PC-9 (cell line): ENCODE data around the gene NEDD9. TPM values are rescaled to one million over a fixed set of nuclear protein-coding genes. Genes with fewer than 3 reads are reported as not detected.

Experiments used
- BruUV-seq: library from RNA; stranded (reverse); fragments of 400-500 nt; replicated peaks from 2 replicates; lab custom pipeline; 2021; lab: Mats Ljungman, UMichigan
- CTCF ChIA-PET: fragments of 300-600 bp; sonication (Branson Sonifier 250); formaldehyde crosslinking; loops from one replicate; lab custom pipeline; 2022; ENCODE audit warnings: antibody characterized with exemption; lab: Charles Lee
- POLR2A ChIA-PET: fragments of 300-600 bp; sonication (Branson Sonifier 250); formaldehyde crosslinking; loops from one replicate; lab custom pipeline; 2022; ENCODE audit warnings: antibody characterized with exemption; ENCODE audit not compliant: unreplicated experiment; lab: Charles Lee
- DNase-seq, 2 experiments: peaks; one replicate each; pipeline versions ENCODE4 v3.0.0 to v3.0.0-alpha.2; 2015 to 2022; ENCODE audit warnings: mixed read lengths in 1 of 2
- H2AFZ ChIP-seq: fragments of 200-600 bp; sonication (generic); 2 replicates; pipeline ENCODE4 v1.8.1; 2017; ENCODE audit warnings: antibody characterized with exemption
- H3F3A ChIP-seq: fragments of 200-600 bp; sonication (generic); 2 replicates; pipeline ENCODE4 v1.8.1; 2017; ENCODE audit warnings: antibody characterized with exemption, mild to moderate bottlenecking, low read depth; ENCODE audit not compliant: insufficient read depth
- H3K27ac ChIP-seq: fragments of 200-600 bp; sonication (generic); 2 replicates; pipeline ENCODE4 v1.6.1; 2016; ENCODE audit warnings: mixed run types
- H3K27me3 ChIP-seq: fragments of 200-600 bp; sonication (generic); 2 replicates; pipeline ENCODE4 v1.6.1; 2016; ENCODE audit warnings: low read depth, mixed run types; ENCODE audit not compliant: insufficient read depth
- H3K36me3 ChIP-seq: fragments of 200-600 bp; sonication (generic); 2 replicates; pipeline ENCODE4 v1.6.1; 2016; ENCODE audit warnings: low read depth, mixed run types
- H3K4me1 ChIP-seq: fragments of 200-600 bp; sonication (generic); replicated peaks from 2 replicates; pipeline ENCODE4 v1.6.1; 2016; ENCODE audit warnings: mixed run types; ENCODE audit not compliant: insufficient read depth
- H3K4me2 ChIP-seq: fragments of 200-600 bp; sonication (generic); 2 replicates; pipeline ENCODE4 v1.6.1; 2017; ENCODE audit warnings: mixed run types
- H3K4me3 ChIP-seq: fragments of 200-600 bp; sonication (generic); 2 replicates; pipeline ENCODE4 v1.6.1; 2016; ENCODE audit warnings: mixed run types
- H3K79me2 ChIP-seq: fragments of 200-600 bp; sonication (generic); 2 replicates; pipeline ENCODE4 v1.6.1; 2017; ENCODE audit warnings: low read depth, mixed run types
- H3K9me2 ChIP-seq: fragments of 200-600 bp; sonication (generic); 2 replicates; pipeline ENCODE4 v1.8.1; 2017; ENCODE audit warnings: mild to moderate bottlenecking; ENCODE audit not compliant: insufficient read depth
- H3K9me3 ChIP-seq: fragments of 200-600 bp; sonication (generic); 2 replicates; pipeline ENCODE4 v1.8.1; 2016; ENCODE audit warnings: low read depth; ENCODE audit not compliant: insufficient read depth
- H4K20me1 ChIP-seq: fragments of 200-600 bp; sonication (generic); 2 replicates; pipeline ENCODE4 v1.8.1; 2017; ENCODE audit not compliant: insufficient read depth
- EZH2 ChIP-seq: fragments of 200-600 bp; sonication (generic); IDR thresholded peaks from 2 replicates; pipeline ENCODE4 v1.8.0; 2017; ENCODE audit warnings: antibody characterized with exemption, low read depth
- intact Hi-C: fragments of 100-400 bp; cut with micrococcal nuclease; formaldehyde crosslinking; loops from one replicate; pipeline ENCODE4 v1.10.0; 2022; ENCODE audit not compliant: unreplicated experiment
- total RNA-seq: library from RNA; stranded (reverse); gene quantifications from 2 replicates; pipeline ENCODE4 v1.2.3, GENCODE V29; 2021
- TF ChIP-seq, protein P1 (sequence below): fragments of 200-600 bp; sonication (generic); conservative IDR thresholded peaks from 2 replicates; pipeline ENCODE4 v1.6.1; 2017; ENCODE audit warnings: mixed run types, antibody characterized with exemption, mild to moderate bottlenecking, moderate library complexity

NEDD9 gene
- total RNA-seq, 1 experiment from 2014 or later = 57.5 TPM

GRCh38 chr6:11236915-11237314, 4.4 kb upstream of the NEDD9 start:
- Histone ChIP-seq H4K20me1 (no peaks in the 10 kb centered on the region), H3K4me2 (no peak overlapping the region), H3K27ac (no peak overlapping the region), H3F3A (peaks cover 14% of the 10 kb centered on the region), H3K9me3 (no peaks in the 10 kb centered on the region), H3K9me2 (no peaks in the 10 kb centered on the region), H3K27me3 (no peaks in the 10 kb centered on the region), H3K4me1 (peaks cover 15% of the 10 kb centered on the region), H3K4me3 (no peak overlapping the region), H3K79me2 (peaks cover 4% of the 10 kb centered on the region), H2AFZ (no peak overlapping the region), H3K36me3 (no peaks in the 10 kb centered on the region)
- BruUV-seq = no TSS peak
- no peak for DNase-seq
- TF ChIP-seq, protein P1, sequence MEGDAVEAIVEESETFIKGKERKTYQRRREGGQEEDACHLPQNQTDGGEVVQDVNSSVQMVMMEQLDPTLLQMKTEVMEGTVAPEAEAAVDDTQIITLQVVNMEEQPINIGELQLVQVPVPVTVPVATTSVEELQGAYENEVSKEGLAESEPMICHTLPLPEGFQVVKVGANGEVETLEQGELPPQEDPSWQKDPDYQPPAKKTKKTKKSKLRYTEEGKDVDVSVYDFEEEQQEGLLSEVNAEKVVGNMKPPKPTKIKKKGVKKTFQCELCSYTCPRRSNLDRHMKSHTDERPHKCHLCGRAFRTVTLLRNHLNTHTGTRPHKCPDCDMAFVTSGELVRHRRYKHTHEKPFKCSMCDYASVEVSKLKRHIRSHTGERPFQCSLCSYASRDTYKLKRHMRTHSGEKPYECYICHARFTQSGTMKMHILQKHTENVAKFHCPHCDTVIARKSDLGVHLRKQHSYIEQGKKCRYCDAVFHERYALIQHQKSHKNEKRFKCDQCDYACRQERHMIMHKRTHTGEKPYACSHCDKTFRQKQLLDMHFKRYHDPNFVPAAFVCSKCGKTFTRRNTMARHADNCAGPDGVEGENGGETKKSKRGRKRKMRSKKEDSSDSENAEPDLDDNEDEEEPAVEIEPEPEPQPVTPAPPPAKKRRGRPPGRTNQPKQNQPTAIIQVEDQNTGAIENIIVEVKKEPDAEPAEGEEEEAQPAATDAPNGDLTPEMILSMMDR = no peak
- no peak for TF ChIP-seq EZH2
- POLR2A ChIA-PET = no interaction called here
- intact Hi-C loops = no loop called here
- CTCF ChIA-PET = no interaction called here

GRCh38 chr6:11236076-11236750, 3.7 kb upstream of the NEDD9 start:
- POLR2A ChIA-PET = no interaction called here
- intact Hi-C loops = no loop called here
- CTCF ChIA-PET = no interaction called here

GRCh38 chr6:11235062-11235461, 2.6 kb upstream of the NEDD9 start:
- no peaks in the 10 kb centered on the region for H3K27me3 ChIP-seq
- H3K36me3 ChIP-seq = no peaks in the 10 kb centered on the region
- peaks cover 25% of the 10 kb centered on the region for H3F3A ChIP-seq
- H3K27ac ChIP-seq = no peak overlapping the region
- H3K9me3 ChIP-seq = no peaks in the 10 kb centered on the region
- H3K4me1 ChIP-seq = peaks cover 15% of the 10 kb centered on the region
- H3K79me2 ChIP-seq = peaks cover 22% of the 10 kb centered on the region
- no peak overlapping the region for H3K4me3 ChIP-seq
- H3K9me2 ChIP-seq = no peaks in the 10 kb centered on the region
- no peak overlapping the region; the same call in 1 of the 2 replicates for H3K4me2 ChIP-seq
- CTCF ChIA-PET = no interaction called here
- intact Hi-C loops = no loop called here
- POLR2A ChIA-PET = no interaction called here
- no peak for TF ChIP-seq EZH2
- TF ChIP-seq, protein P1 = no peak
- BruUV-seq = no TSS peak
- H4K20me1 ChIP-seq = no peaks in the 10 kb centered on the region
- DNase-seq = no peak
- H2AFZ ChIP-seq = no peak overlapping the region

More at GRCh38 chr6:11236076-11236750, 3.7 kb upstream of the NEDD9 start:
- H2AFZ ChIP-seq = no peak overlapping the region
- peaks cover 15% of the 10 kb centered on the region for H3K4me1 ChIP-seq
- H3K27me3 ChIP-seq = no peaks in the 10 kb centered on the region
- no peaks in the 10 kb centered on the region for H3K36me3 ChIP-seq
- H3K27ac ChIP-seq = no peak overlapping the region
- no peak for DNase-seq
- TF ChIP-seq, protein P1 = no peak
- TF ChIP-seq EZH2 = no peak
- no peaks in the 10 kb centered on the region for H3K9me2 ChIP-seq
- no peaks in the 10 kb centered on the region for H3K9me3 ChIP-seq
- peaks cover 11% of the 10 kb centered on the region for H3K79me2 ChIP-seq
- peaks cover 21% of the 10 kb centered on the region for H3F3A ChIP-seq
- no peaks in the 10 kb centered on the region for H4K20me1 ChIP-seq
- no TSS peak for BruUV-seq
- H3K4me3 ChIP-seq = no peak overlapping the region
- no peak overlapping the region for H3K4me2 ChIP-seq
